HG02588 (cell line): Measurements from ENCODE around the gene C2CD4C.
"Not testable (repeated sequence)": the region's sequence is repeated elsewhere in the genome, so short reads cannot be mapped to it uniquely, and the experiment has no call there.

Source experiments
- ATAC-seq: cut with Tn5 transposase; IDR thresholded peaks from one replicate; pipeline ENCODE4 v1.9.1; 2021; ENCODE audit warnings: mild to moderate bottlenecking, moderate library complexity; ENCODE audit not compliant: unreplicated experiment

Gene C2CD4C, protein sequence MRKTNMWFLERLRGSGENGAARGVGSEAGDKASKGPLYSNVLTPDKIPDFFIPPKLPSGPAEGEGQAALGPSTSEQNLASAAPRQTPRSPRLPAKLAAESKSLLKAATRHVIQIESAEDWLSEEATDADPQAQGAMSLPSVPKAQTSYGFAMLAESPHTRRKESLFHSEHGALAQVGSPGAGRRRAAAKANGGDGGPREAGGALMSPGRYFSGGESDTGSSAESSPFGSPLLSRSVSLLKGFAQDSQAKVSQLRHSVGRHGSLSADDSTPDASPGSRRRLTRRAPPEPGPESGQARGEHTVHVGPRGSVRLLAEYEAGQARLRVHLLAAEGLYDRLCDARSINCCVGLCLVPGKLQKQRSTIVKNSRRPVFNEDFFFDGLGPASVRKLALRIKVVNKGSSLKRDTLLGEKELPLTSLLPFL

DNA sequence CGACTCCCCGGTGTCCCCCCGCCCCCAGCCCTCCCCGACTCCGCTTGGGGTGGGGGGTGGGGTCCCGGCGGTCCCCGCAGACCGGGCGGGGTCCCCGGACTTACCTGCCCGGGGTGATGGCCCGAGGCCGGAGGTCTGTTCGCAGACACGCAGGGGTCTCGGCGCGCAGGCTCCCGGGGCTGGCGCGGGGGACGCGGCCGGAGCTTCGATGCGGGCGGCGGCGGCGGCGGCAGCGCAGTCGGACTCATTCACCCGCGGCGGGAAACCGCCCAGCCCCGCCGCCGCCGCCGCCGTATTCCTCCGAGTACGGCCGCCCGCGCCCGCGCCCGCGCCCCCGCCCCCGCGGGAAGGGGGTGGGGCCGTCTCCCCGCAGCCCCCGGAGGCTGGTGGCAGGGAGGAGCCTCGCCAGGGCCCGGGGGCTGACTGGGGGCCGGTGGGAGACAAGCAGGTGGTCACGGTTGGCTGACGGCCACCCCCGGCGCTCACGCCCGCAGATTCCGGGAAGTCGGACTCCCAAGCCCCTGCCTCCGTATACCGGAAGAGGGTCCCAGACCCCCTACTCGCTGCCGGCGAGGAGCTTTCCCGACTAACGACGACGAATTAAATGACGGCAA is at the start of gene C2CD4C:
Gene C2CD4C, minus strand, starts transcription at position 246 of the 614 bp plus-strand sequence. CDS start 786 bp downstream, outside the sequence.
- no peak for ATAC-seq

DNA sequence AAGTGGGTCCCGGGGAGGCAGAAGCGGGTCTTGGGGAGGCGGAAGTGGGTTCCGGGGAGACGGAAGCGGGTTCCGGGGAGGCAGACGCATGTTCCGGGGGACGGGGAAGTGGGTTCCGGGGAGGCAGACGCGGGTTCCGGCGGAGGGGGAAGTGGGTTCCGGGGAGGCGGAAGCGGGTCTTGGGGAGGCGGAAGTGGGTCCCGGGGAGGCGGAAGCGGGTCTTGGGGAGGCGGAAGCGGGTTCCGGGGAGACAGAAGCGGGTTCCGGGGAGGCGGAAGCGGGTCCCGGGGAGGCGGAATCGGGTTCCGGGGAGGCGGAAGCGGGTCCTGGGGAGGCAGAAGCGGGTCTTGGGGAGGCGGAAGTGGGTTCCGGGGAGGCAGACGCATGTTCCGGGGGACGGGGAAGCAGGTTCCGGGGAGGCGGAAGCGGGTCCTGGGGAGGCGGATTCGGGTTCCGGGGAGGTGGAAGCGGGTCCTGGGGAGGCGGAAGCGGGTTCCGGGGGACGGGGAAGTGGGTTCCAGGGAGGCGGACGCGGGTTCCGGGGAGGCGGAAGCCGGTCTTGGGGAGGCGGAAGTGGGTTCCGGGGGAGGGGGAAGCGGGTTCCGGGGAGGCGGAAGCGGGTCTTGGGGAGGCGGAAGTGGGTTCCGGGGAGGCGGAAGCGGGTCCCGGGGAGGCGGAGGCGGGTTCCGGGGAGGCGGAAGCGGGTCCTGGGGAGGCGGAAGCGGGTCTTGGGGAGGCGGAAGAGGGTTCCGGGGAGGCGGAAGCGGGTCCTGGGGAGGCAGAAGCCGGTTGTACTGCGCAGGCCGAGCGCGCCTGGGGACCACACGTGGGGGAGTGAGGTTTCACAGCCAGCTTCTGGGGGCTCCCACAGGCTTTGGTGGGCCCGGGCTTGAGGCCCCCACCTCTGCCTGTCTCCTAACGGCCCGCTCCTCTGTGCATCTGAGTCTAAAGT is 49.4 kb upstream of the C2CD4C start:
- ATAC-seq = no peak

DNA sequence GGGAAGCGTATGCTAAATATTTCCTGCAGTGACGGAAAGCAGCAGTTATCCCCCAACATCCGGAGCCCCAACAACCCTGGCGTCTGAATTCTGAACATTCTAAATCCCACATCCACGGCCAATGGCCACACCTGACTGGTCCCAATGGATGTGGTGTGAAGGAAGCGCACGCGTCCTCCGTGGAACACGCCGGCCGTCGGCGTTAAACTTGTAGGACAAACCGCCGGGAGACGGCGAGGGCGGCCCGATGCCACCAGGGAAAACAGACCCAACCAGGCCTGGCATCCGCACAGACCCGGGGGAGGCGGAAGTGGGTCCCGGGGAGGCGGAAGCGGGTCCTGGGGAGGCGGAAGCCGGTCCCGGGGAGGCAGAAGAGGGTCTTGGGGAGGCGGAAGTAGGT is 48.7 kb upstream of the C2CD4C start:
- no peak for ATAC-seq

DNA sequence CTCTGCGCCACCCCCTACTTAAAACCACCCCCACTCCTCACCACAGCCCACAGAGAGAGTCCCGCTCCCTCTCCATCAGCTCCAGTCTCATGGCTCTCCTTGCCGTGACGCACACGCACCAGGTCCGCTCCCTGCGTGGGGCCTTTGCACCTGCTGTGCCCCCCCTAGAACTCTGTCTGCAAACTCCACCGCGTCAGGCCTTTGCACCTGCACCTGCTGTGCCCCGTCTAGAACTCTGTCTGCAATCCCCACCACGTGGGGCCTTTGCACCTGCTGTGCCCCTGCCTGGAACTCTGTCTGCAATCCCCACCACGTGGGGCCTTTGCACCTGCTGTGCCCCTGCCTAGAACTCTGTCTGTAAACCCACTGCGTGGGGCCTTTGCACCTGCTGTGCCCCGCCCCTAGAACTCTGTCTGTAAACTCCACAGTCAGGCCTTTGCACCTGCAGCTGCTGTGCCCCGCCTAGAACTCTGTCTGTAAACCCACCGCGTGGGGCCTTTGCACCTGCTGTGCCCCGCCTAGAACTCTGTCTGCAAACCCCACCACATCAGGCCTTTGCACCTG is 47.7 kb upstream of the C2CD4C start:
- ATAC-seq = no peak

DNA sequence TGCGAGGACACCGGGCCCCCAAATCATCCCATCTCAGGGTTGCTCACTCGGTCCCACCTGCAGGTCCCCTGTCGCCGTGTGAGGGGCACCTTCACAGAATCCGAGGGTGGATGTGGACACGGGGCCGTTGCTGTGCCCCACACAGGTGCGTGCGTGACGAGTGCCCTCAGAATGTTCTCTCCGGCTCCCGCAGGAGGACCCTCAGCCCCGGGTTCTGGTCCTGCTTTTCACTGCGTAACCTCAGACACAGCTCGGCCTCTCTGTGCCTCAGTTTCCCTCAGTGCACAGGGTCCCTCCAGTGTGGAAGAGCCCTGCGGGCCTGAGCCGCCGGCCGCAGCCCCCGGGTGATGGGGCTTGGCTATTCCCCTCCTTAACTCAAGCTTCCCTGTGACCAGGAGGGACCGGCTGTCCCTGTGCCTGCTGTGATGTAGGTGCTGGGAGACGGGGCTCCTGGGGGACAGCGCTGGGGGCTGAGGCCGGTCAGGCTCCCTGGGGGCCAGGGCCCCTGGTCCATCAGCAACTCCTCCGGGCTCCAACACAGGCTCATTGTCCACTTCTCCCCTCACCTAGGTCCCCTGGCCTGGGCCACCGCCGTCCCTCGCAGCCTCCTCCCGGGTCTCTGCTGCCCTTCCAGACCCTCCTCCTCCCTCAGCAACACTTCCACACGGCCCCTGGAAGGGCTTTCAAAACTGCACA is 47.1 kb upstream of the C2CD4C start:
- ATAC-seq = no peak

DNA sequence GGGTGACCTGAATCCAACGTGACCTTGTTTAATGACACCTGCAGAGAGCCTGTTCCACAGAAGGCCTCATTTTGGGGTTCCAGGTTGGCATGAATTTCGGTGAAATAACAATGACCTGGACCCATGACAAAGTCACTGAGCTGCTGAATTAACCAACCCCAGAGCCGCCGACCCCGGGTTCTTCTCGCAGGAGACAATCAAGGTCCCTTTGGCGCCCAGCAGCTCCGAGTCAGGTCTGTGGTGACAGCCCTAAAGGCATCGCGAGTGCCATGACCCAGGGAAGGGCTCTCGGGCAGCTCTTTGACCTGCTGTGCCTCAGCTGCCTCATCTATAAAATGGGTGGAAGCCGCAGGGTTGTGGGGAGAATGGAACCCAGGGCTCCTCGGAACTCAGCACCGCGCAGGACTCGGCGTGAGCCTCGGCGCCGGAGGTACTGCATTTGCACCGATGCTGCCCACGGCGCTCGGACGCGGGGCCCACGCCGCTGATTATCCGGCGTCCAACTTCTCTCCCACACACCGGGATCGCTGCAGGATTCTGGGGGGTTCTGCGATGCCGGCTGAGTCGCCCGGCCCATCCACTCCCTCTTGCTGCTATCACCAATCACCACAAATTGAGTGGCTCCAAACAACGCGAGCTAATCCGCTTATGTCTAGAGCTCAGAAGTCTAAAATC is 46.2 kb upstream of the C2CD4C start:
- ATAC-seq = no peak

DNA sequence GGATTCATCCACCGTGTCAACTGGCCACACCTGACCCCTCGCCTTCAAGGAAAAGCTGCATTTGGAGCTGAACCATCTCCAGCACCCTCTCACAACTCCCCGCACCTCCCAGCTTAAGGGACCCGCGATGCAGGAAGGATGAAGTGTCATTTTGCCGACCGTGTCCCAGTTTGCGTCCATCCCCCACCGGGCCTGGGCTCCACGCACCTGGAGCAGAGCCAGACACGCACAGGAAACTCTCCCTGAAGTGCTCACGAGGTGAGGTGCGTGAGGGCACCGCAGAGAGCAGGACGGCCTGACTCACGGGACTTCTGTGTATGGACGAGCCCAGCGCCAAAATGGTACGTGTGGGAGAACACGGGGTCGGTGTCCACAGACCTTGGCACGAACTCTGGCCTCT is 44.7 kb upstream of the C2CD4C start:
- no peak for ATAC-seq

DNA sequence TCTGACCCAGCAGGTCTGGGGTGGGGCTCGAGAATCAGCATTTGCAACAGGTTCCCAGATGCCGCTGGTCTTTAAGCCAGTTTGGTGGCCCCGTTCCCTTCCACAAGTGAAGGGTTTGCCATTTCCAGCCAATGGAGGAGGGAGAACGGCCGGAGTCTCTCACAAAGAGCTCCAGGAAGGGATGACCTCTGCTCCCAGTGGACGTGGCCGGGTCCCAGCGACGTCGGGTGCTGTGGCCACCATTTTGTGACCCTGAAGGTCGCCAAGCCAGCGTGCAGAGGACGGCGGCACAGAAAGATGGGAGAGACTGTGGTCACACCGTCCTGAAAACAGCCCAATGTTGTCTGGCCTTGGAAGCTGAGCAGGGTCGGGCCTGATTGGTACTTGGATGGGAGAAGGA is 43.9 kb upstream of the C2CD4C start:
- ATAC-seq = no peak

DNA sequence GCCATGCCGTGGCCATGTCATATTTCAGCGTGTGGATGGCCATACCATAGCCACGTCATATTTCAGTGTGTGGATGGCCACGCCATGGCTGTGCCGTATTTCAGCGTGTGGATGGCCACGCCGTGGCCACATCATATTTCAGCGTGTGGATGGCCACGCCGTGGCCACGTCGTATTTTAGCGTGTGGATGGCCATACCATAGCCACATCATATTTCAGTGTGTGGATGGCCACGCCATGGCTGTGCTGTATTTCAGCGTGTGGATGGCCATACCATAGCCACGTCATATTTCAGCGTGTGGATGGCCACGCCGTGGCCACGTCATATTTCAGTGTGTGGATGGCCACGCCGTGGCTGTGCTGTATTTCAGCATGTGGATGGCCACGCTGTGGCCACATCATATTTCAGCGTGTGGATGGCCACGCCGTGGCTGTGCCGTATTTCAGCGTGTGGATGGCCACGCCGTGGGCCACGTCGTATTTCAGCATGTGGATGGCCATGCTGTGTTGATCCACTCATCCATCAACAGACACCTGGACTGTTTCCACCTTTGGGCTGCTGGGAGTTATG is 42.0 kb upstream of the C2CD4C start:
- ATAC-seq = not testable (repeated sequence)

DNA sequence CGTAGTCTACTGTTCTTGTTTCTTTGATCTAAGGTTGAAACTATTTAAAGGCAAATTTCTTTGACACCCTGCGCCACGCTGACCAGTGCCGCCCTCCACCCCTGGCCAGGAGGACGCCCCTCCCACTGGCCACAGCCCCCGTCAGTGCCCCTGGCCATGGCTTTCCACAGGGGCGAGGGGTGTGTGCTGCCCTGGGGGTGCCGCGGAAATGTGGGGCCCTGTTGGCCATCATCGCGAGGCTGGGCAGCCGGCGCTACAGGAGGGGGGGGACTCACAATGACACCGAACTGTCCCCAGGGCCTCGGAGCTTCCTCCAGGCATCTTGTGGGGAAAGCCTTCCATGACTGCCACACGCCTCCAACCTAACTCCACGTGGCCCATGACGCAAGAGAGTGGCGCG is 41.0 kb upstream of the C2CD4C start:
- no peak for ATAC-seq

DNA sequence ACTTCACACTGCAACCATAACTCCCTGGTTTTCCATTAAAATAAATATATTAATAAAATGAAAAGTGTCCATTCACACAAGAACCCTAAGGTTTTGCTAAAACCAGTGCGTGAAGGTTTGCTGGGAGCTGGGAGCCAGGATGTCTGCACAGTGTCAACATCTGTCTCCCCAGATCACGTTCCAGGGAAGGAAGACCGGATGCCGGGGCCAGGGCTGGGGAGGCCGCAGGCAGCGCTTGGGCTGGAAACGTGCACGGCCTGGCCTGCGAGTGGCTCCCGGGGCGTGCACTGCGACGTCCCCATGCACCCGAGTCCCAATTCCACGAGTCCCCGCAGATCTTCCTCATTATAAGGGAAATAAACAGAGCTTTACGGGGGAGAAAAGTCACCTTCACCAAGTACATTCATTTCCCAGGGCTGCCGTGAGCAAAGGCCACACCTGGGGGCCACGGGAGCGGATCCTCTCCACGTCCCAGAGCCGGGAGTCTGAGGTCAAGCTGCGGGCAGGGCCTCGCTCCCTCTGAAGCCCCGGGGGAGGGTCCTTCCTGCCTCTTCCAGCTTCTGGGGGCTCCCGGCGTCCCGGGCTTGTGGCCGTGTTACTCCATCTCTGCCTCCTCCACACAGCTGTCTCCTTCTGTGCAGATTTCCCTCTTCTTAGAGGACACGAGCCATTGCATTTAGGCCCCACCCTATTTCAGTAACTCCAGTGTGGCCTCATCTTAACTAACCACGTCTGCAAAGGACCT is 39.0 kb upstream of the C2CD4C start:
- ATAC-seq = no peak

DNA sequence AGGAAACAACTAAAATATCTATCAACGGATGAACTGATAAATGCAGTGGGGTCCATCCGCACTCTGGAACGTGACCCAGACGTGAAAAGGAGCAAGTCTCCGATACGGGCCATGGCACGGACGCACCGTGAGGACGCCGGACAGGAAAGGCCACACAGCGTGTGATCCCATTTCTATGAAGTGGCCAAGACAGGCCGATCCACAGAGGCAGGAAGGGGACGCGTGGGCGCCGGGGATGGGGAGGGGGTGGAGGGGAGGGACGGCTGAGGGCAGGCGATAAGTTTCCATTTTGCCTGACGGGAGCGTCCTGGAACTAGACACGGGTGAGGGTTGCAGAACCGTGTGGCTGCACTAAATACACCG is 38.1 kb upstream of the C2CD4C start:
- no peak for ATAC-seq

DNA sequence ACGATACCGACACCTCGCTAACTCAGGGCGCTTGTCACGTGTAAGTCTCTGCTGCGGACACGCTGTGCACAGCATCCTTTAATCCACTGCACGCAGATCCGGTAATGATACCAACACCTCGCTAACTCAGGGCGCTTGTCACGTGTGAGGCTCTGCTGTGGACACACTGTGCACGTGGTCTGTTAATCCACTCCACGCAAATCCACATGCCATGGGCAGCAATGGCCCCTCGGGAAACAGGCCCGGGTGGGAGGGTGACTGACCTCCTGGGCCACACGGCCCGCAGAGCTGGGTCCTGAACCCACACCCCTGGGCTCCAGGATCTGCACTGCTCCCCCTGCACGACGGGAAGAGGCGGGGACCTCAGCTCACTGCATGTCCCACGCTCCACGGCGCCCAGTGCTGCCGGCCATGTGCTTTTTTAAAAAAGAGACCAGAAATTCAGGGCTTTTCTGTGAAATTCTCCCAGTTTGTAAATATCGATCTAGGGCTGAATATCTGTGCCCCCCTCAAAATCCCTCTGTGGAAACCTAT is 35.8 kb upstream of the C2CD4C start:
- no peak for ATAC-seq

DNA sequence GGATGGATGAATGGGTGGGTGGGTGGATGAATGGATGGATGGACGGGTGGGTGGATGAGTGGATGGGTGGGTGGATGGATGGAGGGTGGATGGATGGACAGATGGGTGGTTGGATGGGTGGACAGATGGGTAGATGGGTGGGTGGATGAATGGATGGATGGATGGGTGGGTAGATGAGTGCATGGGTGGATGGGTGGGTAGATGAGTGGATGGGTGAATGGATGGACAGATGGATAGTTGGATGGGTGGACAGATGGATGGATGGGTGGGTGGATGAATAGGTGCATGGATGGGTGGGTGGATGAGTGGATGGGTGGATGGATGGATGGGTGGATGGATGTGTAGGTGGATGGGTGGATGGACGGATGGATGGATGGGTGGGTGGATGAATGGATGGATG is 34.1 kb upstream of the C2CD4C start:
- ATAC-seq = no peak

DNA sequence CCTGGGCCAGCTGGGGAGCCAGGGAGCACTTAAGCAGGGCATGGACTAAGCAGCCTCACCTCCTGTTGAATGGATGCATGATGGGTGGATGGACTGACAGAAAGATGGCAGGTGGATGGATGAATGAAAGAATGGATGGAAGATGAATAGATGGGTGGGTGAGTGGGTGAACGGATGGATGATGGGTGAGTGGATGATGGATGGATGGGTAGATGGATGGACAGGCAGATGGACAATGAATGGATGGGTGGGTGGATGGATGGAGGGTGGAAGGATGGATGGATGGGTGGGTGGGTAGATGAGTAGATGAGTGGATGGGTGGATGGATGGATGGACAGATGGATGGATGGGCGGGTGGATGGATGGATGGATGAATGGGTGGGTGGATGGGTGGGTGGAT is 33.1 kb upstream of the C2CD4C start:
- ATAC-seq = no peak

DNA sequence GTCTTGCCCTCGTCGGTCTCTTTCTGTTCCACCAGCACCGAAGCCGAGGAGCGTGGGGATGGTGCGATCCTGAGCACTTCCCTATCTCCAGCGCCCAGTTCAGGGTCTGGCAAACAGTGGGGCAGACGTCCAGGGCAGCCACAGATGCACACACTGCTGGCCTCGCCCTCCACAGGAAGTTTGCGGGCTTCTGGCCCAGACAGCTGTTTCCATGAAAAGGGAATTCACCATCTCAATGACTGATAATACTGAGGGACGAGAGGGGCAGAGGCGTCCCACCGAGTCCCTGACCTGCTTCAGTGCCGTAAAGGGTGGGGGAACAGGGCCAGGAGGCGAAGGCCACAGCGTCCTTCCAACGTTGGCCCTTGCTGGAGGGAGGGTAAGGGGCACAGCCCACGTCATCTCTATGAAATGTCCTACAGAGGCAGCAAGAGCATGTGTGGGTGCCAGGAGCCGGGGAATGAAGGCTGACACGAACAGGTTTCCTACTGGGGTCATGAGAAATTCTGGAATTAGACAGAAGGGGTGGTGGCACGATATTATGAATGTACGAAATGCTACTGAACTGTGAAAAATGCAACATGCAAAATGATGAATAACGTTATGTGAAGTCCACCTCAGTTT is 32.4 kb upstream of the C2CD4C start:
- no peak for ATAC-seq

DNA sequence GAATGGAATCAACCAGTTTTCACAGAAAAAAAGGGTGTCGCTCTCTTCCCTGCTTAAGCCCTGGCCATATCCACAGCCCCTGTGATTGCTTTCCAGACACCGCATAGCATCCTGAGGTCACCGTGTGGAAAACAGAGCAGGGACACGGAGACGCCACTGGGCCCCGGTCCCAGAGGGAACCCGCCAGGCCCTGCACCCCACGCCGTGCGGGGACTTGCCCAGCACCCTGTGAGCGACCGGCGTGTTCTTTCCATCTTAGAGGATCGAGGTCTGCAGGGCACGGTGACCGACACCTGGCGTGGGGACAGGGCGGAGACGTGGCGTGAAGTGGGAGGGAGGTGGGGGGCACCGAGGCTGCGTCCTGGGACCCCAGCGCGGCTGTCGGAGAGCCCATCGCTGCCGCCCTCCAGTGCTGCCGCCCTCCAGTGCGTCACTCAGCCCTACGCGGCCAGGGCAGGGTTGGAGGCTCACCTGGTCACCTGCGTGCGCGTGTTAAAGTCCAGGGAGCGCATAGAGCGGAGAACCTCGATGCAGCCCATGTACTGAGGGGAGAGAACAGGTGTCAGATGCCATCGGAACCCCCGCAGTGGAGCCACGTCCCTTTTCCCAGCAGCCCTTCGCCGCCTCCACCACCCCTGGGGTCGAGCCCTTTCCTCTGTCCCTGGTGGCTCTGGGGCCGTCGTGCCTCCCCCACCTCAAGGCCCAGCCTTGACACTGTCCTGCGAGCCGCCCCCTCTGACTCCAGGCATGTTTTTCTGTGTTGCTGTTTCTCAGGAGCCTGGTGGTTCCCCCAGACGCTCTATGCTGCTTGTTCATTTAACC is 31.7 kb upstream of the C2CD4C start:
- no peak for ATAC-seq
